Parathyroid adenoma (tissue), 2 donors: ENCODE measurements around the gene SIK3.

Source experiments
- H2AFZ ChIP-seq: fragments of 300-600 bp; sonication (generic); one replicate; pipeline ENCODE4 v1.7.0; 2017; ENCODE audit warnings: antibody characterized with exemption, mild to moderate bottlenecking
- H3K27ac ChIP-seq: fragments of 300-600 bp; sonication (generic); one replicate; pipeline ENCODE4 v1.7.0; 2017
- H3K27me3 ChIP-seq: fragments of 300-600 bp; sonication (generic); one replicate; pipeline ENCODE4 v1.7.0; 2017; ENCODE audit warnings: low read length; ENCODE audit not compliant: control insufficient read depth, insufficient read depth
- H3K36me3 ChIP-seq: fragments of 300-600 bp; sonication (generic); one replicate; pipeline ENCODE4 v1.7.0; 2017; ENCODE audit warnings: low read length; ENCODE audit not compliant: control insufficient read depth, insufficient read depth
- H3K4me1 ChIP-seq: fragments of 300-600 bp; sonication (generic); one replicate; pipeline ENCODE4 v1.7.0; 2017; ENCODE audit warnings: control low read depth
- H3K4me2 ChIP-seq: fragments of 300-600 bp; sonication (generic); one replicate; pipeline ENCODE4 v1.7.0; 2017; ENCODE audit warnings: low read length
- H3K4me3 ChIP-seq: fragments of 300-600 bp; sonication (generic); one replicate; pipeline ENCODE4 v1.7.0; 2017; ENCODE audit warnings: low read depth, low read length
- H3K79me2 ChIP-seq: fragments of 300-600 bp; sonication (generic); one replicate; pipeline ENCODE4 v1.7.0; 2017; ENCODE audit warnings: control low read depth
- H3K9ac ChIP-seq: fragments of 300-600 bp; sonication (generic); one replicate; pipeline ENCODE4 v1.7.0; 2017; ENCODE audit warnings: mild to moderate bottlenecking
- H3K9me3 ChIP-seq: fragments of 300-600 bp; sonication (generic); one replicate; pipeline ENCODE4 v1.7.0; 2017; ENCODE audit warnings: low read length; ENCODE audit not compliant: control insufficient read depth
- TF ChIP-seq, protein P1 (sequence below): fragments of 300-600 bp; sonication (generic); IDR thresholded peaks from one replicate; pipeline ENCODE4 v1.7.0; 2017; ENCODE audit warnings: antibody characterized with exemption, mild to moderate bottlenecking
- donor health status: primary hyperparathyroidism.

Gene SIK3

GRCh38 chr11:117044287-117045035, 53.8 kb downstream of the SIK3 start:
- Histone ChIP-seq H3K27me3 (no peaks in the 10 kb centered on the region), H3K36me3 (no peaks in the 10 kb centered on the region), H3K4me3 (peak overlapping the region; percentile 11), H3K9ac (no peak overlapping the region), H2AFZ (no peak overlapping the region), H3K27ac (no peak overlapping the region), H3K79me2 (peaks cover 3% of the 10 kb centered on the region), H3K4me2 (peak overlapping the region; percentile 35), H3K4me1 (no peaks in the 10 kb centered on the region), H3K9me3 (no peaks in the 10 kb centered on the region)
- TF ChIP-seq, protein P1, sequence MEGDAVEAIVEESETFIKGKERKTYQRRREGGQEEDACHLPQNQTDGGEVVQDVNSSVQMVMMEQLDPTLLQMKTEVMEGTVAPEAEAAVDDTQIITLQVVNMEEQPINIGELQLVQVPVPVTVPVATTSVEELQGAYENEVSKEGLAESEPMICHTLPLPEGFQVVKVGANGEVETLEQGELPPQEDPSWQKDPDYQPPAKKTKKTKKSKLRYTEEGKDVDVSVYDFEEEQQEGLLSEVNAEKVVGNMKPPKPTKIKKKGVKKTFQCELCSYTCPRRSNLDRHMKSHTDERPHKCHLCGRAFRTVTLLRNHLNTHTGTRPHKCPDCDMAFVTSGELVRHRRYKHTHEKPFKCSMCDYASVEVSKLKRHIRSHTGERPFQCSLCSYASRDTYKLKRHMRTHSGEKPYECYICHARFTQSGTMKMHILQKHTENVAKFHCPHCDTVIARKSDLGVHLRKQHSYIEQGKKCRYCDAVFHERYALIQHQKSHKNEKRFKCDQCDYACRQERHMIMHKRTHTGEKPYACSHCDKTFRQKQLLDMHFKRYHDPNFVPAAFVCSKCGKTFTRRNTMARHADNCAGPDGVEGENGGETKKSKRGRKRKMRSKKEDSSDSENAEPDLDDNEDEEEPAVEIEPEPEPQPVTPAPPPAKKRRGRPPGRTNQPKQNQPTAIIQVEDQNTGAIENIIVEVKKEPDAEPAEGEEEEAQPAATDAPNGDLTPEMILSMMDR, result no peak

- H2AFZ ChIP-seq, result no peak overlapping the region
- H3K4me1 ChIP-seq, result no peaks in the 10 kb centered on the region
- no peaks in the 10 kb centered on the region for H3K36me3 ChIP-seq
- no peaks in the 10 kb centered on the region for H3K27me3 ChIP-seq
- H3K27ac ChIP-seq, result no peak overlapping the region
- TF ChIP-seq, protein P1, result no peak
- H3K4me2 ChIP-seq, result no peak overlapping the region
- no peaks in the 10 kb centered on the region for H3K79me2 ChIP-seq
- no peaks in the 10 kb centered on the region for H3K9me3 ChIP-seq
- no peak overlapping the region for H3K4me3 ChIP-seq
- no peak overlapping the region for H3K9ac ChIP-seq
These were observed 55.5 kb downstream of the SIK3 start for GRCh38 chr11:117042689-117043088.

- no peak overlapping the region for H2AFZ ChIP-seq
- H3K9ac ChIP-seq, result no peak overlapping the region
- no peaks in the 10 kb centered on the region for H3K4me1 ChIP-seq
- H3K9me3 ChIP-seq, result no peaks in the 10 kb centered on the region
- H3K4me2 ChIP-seq, result no peak overlapping the region
- no peaks in the 10 kb centered on the region for H3K36me3 ChIP-seq
- TF ChIP-seq, protein P1, result no peak
- no peak overlapping the region for H3K27ac ChIP-seq
- H3K79me2 ChIP-seq, result no peaks in the 10 kb centered on the region
- H3K4me3 ChIP-seq, result no peak overlapping the region
- H3K27me3 ChIP-seq, result no peaks in the 10 kb centered on the region
These were observed 58.3 kb downstream of the SIK3 start for GRCh38 chr11:117039900-117040299.

DNA sequence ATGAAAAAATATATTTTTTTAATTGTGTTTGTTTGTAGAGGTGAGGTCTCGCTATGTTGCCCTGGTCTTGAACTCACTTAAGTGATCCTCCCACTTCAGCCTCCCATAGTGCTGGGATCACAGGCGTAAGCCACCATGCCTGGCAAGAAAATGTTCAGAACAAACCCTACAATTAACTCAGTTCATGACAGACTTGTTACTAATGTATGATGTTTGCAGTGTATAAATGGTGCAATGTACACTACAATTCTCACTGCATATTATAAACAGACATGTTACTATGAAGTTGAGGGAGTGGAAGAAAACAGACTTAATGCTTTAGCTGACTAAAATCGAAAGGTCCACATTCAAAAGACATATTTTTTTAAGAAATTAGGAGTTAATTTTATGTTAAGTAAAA, 59.0 kb downstream of the SIK3 start:
- Histone ChIP-seq H3K4me1 (no peaks in the 10 kb centered on the region), H3K4me2 (no peak overlapping the region), H3K27me3 (no peaks in the 10 kb centered on the region), H3K79me2 (no peaks in the 10 kb centered on the region), H3K4me3 (no peak overlapping the region), H3K27ac (no peak overlapping the region), H3K36me3 (no peaks in the 10 kb centered on the region), H3K9me3 (no peaks in the 10 kb centered on the region), H3K9ac (no peak overlapping the region), H2AFZ (no peak overlapping the region)
- TF ChIP-seq, protein P1, result no peak

DNA sequence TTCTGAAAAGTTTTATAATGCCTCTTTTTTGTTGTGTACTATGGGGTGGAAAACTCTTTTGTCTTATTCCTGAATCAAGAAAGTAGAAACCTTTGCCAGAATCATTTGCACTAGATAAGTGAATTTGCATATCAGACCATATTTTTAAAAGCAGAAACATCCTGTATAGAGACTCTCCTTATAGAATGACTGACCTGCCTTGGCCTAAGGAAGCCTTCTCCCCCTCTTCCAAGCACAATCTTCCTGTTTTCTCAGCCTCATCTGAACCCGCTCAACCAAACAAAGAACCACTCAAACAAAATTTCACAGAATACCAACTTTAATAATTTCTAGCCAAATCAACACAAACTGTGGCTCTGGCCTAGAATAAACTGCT, 60.3 kb downstream of the SIK3 start:
- no peaks in the 10 kb centered on the region for H3K9me3 ChIP-seq
- TF ChIP-seq, protein P1, result no peak
- H3K4me2 ChIP-seq, result no peak overlapping the region
- no peaks in the 10 kb centered on the region for H3K36me3 ChIP-seq
- no peak overlapping the region for H2AFZ ChIP-seq
- H3K4me1 ChIP-seq, result no peaks in the 10 kb centered on the region
- H3K27ac ChIP-seq, result no peak overlapping the region
- H3K27me3 ChIP-seq, result no peaks in the 10 kb centered on the region
- H3K79me2 ChIP-seq, result no peaks in the 10 kb centered on the region
- no peak overlapping the region for H3K9ac ChIP-seq
- no peak overlapping the region for H3K4me3 ChIP-seq
